ENCODE results near the gene SLC35B2.

SLC35B2 gene

DNA sequence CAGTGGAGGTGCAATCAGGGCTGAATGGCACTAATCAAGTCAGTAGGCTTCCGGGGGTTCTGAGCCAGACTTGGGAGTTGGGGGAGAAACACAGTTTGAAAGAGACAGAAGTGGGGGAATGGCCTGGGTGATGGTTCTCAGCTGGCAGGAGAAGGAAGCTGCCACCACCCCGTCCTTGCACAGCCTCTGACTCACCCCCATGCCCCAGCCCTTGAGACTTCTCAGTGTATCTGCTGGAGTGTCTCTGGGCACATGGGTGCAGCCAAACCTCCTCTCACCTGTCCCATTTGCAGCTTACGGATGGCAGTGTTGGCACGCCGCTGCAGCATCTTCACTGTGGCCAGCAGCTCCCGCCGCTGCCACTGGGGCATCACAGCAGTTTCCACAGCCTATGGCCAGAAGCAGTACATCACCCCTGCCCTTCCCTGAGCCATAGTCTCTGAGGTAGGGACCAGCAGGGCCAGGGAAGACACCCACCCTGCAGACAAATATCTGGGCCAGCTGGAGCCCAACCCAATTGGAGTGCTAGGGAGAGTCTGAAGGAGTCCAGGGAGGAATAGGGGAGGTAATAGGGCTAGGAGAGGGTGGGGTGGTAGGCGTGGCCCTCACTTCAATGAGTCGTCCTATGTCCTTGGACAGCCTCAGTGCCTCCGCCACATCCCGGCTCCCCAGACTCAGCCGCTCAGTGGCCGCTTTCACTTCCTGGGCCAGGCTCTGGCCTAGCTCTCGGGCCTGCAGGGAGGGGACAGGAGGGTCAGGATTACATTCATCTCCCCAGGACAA, 44.6 kb upstream of the SLC35B2 start:
- H3K4me3 ChIP-seq (replicated peaks in 1 of 2; ENCODE audit: low read depth in 2 of 2, low read length in 2 of 2) = no peak overlapping the region
- TF ChIP-seq, protein P1, sequence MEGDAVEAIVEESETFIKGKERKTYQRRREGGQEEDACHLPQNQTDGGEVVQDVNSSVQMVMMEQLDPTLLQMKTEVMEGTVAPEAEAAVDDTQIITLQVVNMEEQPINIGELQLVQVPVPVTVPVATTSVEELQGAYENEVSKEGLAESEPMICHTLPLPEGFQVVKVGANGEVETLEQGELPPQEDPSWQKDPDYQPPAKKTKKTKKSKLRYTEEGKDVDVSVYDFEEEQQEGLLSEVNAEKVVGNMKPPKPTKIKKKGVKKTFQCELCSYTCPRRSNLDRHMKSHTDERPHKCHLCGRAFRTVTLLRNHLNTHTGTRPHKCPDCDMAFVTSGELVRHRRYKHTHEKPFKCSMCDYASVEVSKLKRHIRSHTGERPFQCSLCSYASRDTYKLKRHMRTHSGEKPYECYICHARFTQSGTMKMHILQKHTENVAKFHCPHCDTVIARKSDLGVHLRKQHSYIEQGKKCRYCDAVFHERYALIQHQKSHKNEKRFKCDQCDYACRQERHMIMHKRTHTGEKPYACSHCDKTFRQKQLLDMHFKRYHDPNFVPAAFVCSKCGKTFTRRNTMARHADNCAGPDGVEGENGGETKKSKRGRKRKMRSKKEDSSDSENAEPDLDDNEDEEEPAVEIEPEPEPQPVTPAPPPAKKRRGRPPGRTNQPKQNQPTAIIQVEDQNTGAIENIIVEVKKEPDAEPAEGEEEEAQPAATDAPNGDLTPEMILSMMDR (IDR thresholded peaks at IDR 0.05; ENCODE audit: low read depth, low read length) = no peak
- DNase-seq (ENCODE audit: low read depth in 2 of 2) = no peak

DNA sequence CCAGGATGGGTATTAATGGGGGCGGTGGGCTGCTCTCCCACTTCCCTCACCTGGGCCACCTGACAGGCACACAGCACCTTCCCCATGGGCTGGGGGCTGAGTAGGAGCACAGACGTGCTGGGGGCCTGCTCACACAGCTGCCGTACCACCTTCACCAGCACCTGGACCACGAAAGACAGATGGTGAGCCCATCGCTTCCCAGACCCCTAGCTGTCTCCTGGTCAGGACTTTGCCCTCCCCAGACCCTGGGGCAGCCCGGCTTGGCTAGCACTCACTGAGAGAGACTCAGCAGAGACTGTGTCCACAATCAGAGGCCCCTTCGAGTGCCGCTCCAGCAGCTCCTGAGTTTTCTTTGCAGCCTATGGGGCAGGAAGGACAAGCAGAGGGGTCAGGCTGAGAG, 43.8 kb upstream of the SLC35B2 start:
- H3K4me3 ChIP-seq (replicated peaks in 1 of 2; ENCODE audit: low read depth in 2 of 2, low read length in 2 of 2) = no peak overlapping the region
- no peak for DNase-seq (ENCODE audit: low read depth in 2 of 2)
- TF ChIP-seq, protein P1 (IDR thresholded peaks at IDR 0.05; ENCODE audit: low read depth, low read length) = no peak

DNA sequence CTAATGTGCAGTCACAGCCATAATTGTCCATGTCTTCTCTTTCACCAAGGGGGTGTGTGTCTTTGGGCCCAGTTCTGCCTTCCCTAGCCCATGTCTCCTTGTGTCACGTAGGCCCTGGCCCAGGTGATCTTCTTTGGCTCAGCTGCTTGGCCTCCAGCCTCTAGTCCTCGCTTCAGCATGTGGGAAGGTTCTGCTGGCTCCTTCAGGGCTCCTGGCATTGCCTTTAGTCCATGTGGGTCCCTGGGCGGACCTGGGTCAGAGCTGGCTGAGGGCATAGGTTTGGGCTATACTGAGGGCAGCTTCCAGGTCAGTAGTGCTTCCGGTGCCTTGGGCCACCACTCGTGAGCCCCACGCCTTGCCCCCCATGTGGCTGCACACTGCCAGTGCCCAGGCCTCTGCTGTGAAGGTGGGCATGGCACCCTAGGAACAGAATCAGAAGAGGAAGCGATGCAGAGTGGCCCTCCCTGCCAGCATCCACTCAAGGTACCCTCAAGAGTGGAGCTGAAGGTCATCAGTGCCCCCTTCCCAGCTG, 43.0 kb upstream of the SLC35B2 start:
- TF ChIP-seq, protein P1 (IDR thresholded peaks at IDR 0.05; ENCODE audit: low read depth, low read length) = no peak
- no peak overlapping the region for H3K4me3 ChIP-seq (replicated peaks in 1 of 2; ENCODE audit: low read depth in 2 of 2, low read length in 2 of 2)
- DNase-seq (ENCODE audit: low read depth in 2 of 2) = no peak

DNA sequence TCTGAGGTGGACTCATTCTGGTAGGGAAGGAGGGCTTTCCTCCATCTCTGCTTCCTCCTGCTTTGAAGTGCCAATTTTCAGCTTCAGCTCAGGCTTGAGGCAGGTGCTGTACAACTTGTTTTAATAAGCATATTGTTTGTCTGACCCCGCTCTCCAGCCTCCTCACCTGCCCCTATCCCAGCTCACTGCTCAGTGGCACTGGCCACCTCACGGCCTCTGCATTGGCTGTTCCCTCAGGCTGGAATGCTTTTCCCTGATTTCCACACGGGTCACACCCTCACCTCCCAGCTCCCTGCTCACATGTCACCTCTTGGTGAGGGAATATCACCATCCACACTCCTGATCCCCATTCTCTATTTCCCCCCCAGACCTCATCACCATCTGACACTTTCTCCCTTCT, 41.5 kb upstream of the SLC35B2 start:
- DNase-seq (ENCODE audit: low read depth in 2 of 2) = no peak
- TF ChIP-seq, protein P1 (IDR thresholded peaks at IDR 0.05; ENCODE audit: low read depth, low read length) = no peak
- no peak overlapping the region for H3K4me3 ChIP-seq (replicated peaks in 1 of 2; ENCODE audit: low read depth in 2 of 2, low read length in 2 of 2)

DNA sequence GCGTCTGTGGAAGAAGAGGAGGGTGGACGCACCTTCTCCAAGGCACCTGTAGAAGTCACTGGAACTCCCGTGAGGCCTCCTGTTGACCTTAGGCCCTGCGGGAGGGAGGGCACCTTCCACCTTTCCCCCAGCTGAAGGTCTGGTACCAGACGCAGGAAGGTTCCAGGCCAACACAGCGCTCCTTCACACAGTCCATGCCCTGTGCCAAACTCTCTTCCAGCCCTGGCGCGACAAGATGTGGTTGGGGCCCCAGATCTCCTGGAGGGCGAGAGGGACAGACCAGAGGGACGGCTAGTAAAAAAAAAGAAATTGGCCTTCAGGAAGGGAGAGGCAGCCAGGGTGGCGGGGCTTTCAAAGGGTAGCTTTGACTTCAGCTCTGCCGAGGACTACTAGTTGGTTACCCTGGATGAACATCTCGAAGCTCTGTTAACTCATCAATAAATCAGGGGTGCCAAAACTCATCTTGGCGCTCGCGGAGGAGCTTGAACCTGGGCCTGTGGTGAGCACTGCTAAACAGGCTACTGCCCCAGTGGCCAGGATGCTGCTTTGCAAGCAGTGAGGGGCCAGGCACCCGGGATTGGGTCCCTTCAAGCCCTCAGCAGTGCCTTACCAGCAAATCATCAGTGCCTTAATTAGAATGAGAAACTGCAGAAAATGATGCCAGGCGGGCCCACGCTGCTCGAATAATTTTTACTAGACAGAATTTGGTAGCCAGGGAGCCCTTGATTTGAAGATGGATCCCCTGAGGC, 40.9 kb upstream of the SLC35B2 start:
- no peak for DNase-seq (ENCODE audit: low read depth in 2 of 2)
- TF ChIP-seq, protein P1 (IDR thresholded peaks at IDR 0.05; ENCODE audit: low read depth, low read length) = no peak
- H3K4me3 ChIP-seq (replicated peaks in 1 of 2; ENCODE audit: low read depth in 2 of 2, low read length in 2 of 2) = no peak overlapping the region

DNA sequence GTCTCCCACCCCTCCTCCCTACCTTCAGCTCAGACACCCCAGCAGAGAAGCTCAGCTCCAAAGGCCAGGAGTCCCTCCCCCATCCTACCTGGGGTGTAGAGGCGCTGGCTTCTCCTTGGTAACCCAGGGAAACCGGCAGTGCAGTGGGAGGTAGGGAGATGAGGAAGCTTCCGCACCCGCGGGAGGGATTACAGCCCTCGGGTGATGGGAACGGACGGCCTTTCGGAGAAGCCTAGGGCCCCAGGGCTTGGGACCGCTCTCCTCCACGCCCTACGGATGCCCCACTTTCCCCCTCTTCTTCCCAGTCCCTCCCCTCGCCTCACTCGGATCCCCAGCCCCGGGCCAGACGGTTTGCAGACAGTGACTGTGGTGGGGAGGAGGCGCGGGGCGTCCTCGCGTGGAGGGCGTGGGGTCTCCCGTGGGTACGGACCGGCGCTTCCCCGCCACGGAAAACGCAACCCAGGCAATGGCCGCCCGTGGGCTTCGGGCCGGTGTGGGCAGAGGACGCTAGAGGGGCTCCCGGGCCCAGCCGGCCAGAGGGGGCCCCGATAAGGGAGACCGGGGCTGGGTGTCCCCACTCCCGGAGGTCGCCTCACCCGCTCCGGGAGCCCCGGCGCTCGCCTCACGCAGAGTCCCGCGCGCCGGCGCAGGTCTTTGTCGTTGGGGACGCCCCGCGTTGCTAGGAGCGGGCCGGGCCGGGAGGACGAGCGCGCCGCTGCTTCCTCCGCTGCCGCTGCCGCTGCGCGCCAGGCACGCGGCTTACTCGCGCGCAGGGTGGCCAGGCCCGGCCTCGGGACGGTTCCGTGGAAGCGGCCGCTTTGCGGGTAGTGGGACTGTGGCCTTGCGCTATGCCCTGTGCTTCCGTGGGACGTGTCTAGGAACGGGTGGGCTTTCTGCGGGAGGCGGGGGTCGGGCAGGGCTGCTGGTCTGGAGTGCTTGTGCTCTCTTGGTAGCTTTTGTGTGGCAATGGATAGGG, 40.0 kb upstream of the SLC35B2 start:
- TF ChIP-seq, protein P1 (IDR thresholded peaks at IDR 0.05; ENCODE audit: low read depth, low read length) = no peak
- peak; percentile 30 to 35 for DNase-seq (ENCODE audit: low read depth in 2 of 2)
- H3K4me3 ChIP-seq (replicated peaks in 1 of 2; ENCODE audit: low read depth in 2 of 2, low read length in 2 of 2) = peak overlapping the region; percentile 46 to 50

Data from cardiac fibroblast (primary cell).